ENCODE results near the gene LHPP. TPM values are rescaled to one million over a fixed set of nuclear protein-coding genes. Genes with fewer than 3 reads are reported as not detected.

Gene LHPP
- total and polyA plus RNA-seq, 2 experiments from 2014 or later = 19.0 to 22.9 TPM

DNA sequence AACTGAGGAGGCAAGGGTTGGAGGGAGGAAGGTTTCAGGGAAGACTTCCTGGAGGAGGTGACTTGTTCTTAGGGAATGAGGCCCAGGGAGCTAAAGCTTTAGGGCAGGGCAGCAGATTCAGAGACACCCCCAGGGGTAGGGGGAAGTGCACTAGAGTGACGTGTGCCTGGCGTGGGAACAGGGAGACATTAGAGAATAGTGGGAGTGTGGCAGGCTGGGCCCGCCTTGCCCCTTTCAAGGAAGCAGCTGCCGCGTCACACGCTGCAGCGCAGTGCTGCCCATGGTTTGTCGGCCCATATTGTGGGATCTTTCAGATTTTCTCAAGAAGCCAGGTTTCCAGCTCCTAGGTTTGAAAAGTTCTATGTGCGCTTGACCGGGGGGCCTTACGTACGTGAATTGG lies 139.4 kb downstream of the LHPP start:
- TF ChIP-seq EZH2phosphoT487 (IDR thresholded peaks at IDR 0.05; ENCODE audit: insufficient read depth, low read depth) = no peak
- no peak for TF ChIP-seq EZH2 (IDR thresholded peaks at IDR 0.05; ENCODE audit: insufficient read depth, poor library complexity, severe bottlenecking)
- Histone ChIP-seq H3K9ac (no peak overlapping the region), H4K20me1 (ENCODE audit: insufficient read depth) (no peaks in the 10 kb centered on the region), H3K9me2 (ENCODE audit: insufficient read depth) (no peaks in the 10 kb centered on the region), H3K27ac (no peak overlapping the region), H3K79me2 (ENCODE audit: insufficient read depth) (no peaks in the 10 kb centered on the region), H3K36me3 (ENCODE audit: low read depth) (no peaks in the 10 kb centered on the region), H2AFZ (no peak overlapping the region), H3F3A (ENCODE audit: insufficient read depth) (no peaks in the 10 kb centered on the region), H3K27me3 (replicated peaks; ENCODE audit: insufficient read depth) (no peaks in the 10 kb centered on the region), H3K4me3 (no peak overlapping the region), H3K9me3 (ENCODE audit: low read depth) (no peaks in the 10 kb centered on the region), H3K4me2 (ENCODE audit: unreplicated experiment) (no peak overlapping the region), H3K4me1 (ENCODE audit: insufficient read depth) (no peaks in the 10 kb centered on the region)
- 87 to 88% methylated on average over 12 of the region's 12 CpGs for WGBS, 2 experiments (ENCODE audit: low coverage in 1 of 2, low lambda C conversion rate in 2 of 2, missing lambda C conversion rate in 2 of 2)
- no peak for DNase-seq
- in situ Hi-C loops (cut with MboI) = no loop called here

DNA sequence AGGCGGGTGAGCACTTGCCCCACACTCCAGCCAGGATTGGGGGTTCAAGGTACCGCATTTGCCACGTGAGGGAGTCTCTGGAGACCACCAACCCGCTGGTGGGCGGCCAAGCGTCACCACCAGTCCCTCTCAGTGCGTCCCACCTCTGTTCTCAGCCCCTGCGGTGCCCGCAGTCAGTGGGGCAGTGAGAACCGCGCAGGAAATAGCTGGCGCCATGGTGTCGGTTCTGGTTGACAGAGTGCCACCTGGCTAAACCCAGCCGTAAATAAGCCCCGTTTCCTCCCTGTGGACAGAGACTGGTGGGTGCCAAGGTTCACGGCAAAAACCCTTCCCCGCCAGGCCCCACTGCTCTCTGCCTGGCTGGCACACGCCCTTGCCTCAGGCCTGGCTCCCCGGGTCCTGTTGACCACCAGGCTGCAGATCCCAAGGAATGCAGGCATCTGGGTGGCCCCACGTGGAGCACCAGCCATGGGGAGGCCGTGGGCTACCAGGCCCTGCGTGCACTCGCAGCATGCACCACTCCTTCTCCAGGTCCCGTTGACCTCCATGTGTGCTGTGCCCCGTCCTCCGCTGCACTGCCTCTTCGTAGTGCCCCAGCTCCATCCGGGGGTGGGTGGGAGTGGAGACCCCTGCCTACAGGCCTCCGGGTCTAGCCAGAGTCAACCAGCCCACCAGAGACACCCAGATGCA lies 140.0 kb downstream of the LHPP start:
- DNase-seq = no peak
- in situ Hi-C loops (cut with MboI) = no loop called here
- no peak overlapping the region for H3K9ac ChIP-seq
- H3K79me2 ChIP-seq (ENCODE audit: insufficient read depth) = no peaks in the 10 kb centered on the region
- no peak overlapping the region for H3K4me2 ChIP-seq (ENCODE audit: unreplicated experiment)
- WGBS, 2 experiments (ENCODE audit: low coverage in 1 of 2, low lambda C conversion rate in 2 of 2, missing lambda C conversion rate in 2 of 2) = 84 to 88% methylated on average over 22 to 29 of the region's 29 CpGs
- H3K27ac ChIP-seq = no peak overlapping the region
- no peaks in the 10 kb centered on the region for H3K36me3 ChIP-seq (ENCODE audit: low read depth)
- H3K4me3 ChIP-seq = no peak overlapping the region
- no peaks in the 10 kb centered on the region for H3K4me1 ChIP-seq (ENCODE audit: insufficient read depth)
- no peaks in the 10 kb centered on the region for H3K9me2 ChIP-seq (ENCODE audit: insufficient read depth)
- H3F3A ChIP-seq (ENCODE audit: insufficient read depth) = no peaks in the 10 kb centered on the region
- H2AFZ ChIP-seq = no peak overlapping the region
- H3K27me3 ChIP-seq (replicated peaks; ENCODE audit: insufficient read depth) = no peaks in the 10 kb centered on the region
- H4K20me1 ChIP-seq (ENCODE audit: insufficient read depth) = no peaks in the 10 kb centered on the region
- no peaks in the 10 kb centered on the region for H3K9me3 ChIP-seq (ENCODE audit: low read depth)
- no peak for TF ChIP-seq EZH2 (IDR thresholded peaks at IDR 0.05; ENCODE audit: insufficient read depth, poor library complexity, severe bottlenecking)
- no peak for TF ChIP-seq EZH2phosphoT487 (IDR thresholded peaks at IDR 0.05; ENCODE audit: insufficient read depth, low read depth)

DNA sequence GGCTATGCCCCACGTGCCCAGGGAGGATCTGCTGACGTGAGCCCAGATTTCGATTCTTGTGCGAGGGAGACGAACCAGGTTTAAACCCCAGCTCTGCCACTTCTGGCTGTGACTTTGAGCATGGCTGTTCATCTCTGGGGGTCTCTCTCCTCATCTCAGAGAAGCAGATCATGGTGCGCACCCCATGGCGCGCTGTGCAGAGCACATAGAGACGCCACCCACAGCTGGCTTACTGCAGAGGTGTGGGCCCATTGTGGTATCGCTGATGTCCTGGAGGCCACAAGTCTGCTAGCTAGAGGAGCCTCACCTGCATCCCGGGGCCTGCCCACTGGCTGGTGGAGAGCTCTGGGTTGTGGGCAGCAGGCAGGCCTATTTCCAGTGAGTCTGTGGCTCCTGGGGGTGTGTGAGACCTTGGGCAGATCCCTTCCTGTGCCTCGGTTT lies 140.5 kb downstream of the LHPP start:
- 72 to 82% methylated on average over 12 of the region's 12 CpGs for WGBS, 2 experiments (ENCODE audit: low coverage in 1 of 2, low lambda C conversion rate in 2 of 2, missing lambda C conversion rate in 2 of 2)
- H3K9ac ChIP-seq = no peak overlapping the region

DNA sequence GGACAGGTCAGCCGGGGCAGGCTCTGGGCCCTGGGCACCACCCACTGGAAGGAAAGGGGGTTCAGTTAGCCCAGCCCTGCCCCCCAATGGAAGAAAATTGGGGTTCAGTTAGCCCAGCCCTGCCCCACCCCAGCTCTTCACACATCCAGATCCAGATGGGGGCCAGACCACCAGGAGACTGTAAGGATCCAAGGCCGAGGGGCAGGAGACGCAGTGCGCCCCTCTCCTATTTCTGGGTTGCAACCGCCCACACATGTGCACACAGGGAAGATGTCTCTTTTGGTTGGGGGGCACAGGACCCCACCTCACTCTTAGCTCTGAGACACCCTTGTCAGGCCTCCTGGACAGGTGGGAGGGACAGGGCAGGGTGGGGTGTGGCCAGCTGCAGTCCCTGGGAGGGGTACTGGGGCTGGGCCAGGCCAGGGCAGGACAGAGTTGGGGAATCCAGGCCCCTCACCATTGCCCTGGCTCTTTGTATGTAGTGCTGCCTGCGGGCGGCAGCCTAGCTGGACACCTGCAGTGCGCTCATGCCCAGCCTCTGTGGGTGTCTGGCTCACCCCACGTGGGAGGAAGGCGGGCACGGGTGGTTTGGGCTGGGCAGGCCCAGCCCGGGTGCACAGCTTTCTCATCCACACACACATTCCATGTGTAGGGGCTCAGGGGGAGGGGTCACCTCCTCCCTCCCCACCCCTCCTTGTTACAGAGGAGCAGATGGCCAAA lies 141.2 kb downstream of the LHPP start:
- no peak overlapping the region for H2AFZ ChIP-seq
- H3K79me2 ChIP-seq (ENCODE audit: insufficient read depth) = no peaks in the 10 kb centered on the region
- TF ChIP-seq EZH2phosphoT487 (IDR thresholded peaks at IDR 0.05; ENCODE audit: insufficient read depth, low read depth) (no peak), EZH2 (IDR thresholded peaks at IDR 0.05; ENCODE audit: insufficient read depth, poor library complexity, severe bottlenecking) (no peak)
- H3K4me2 ChIP-seq (ENCODE audit: unreplicated experiment) = no peak overlapping the region
- no peak overlapping the region for H3K9ac ChIP-seq
- H4K20me1 ChIP-seq (ENCODE audit: insufficient read depth) = no peaks in the 10 kb centered on the region
- in situ Hi-C loops (cut with MboI) = no loop called here
- H3K36me3 ChIP-seq (ENCODE audit: low read depth) = no peaks in the 10 kb centered on the region
- no peak overlapping the region for H3K27ac ChIP-seq
- no peaks in the 10 kb centered on the region for H3K4me1 ChIP-seq (ENCODE audit: insufficient read depth)
- H3K9me3 ChIP-seq (ENCODE audit: low read depth) = no peaks in the 10 kb centered on the region
- no peaks in the 10 kb centered on the region for H3K27me3 ChIP-seq (replicated peaks; ENCODE audit: insufficient read depth)
- no peak overlapping the region for H3K4me3 ChIP-seq
- H3K9me2 ChIP-seq (ENCODE audit: insufficient read depth) = no peaks in the 10 kb centered on the region
- DNase-seq = no peak
- 76 to 77% methylated on average over 12 of the region's 12 CpGs for WGBS, 2 experiments (ENCODE audit: low coverage in 1 of 2, low lambda C conversion rate in 2 of 2, missing lambda C conversion rate in 2 of 2)
- no peaks in the 10 kb centered on the region for H3F3A ChIP-seq (ENCODE audit: insufficient read depth)

More for the DNA sequence above, 140.5 kb downstream of the LHPP start:
- in situ Hi-C loops (cut with MboI) = no loop called here
- no peaks in the 10 kb centered on the region for H3K27me3 ChIP-seq (replicated peaks; ENCODE audit: insufficient read depth)
- H3K36me3 ChIP-seq (ENCODE audit: low read depth) = no peaks in the 10 kb centered on the region
- H3K79me2 ChIP-seq (ENCODE audit: insufficient read depth) = no peaks in the 10 kb centered on the region
- no peaks in the 10 kb centered on the region for H3K9me3 ChIP-seq (ENCODE audit: low read depth)
- H2AFZ ChIP-seq = no peak overlapping the region
- H3F3A ChIP-seq (ENCODE audit: insufficient read depth) = no peaks in the 10 kb centered on the region
- H3K4me1 ChIP-seq (ENCODE audit: insufficient read depth) = no peaks in the 10 kb centered on the region
- H3K27ac ChIP-seq = no peak overlapping the region
- H3K4me2 ChIP-seq (ENCODE audit: unreplicated experiment) = no peak overlapping the region
- no peak overlapping the region for H3K4me3 ChIP-seq
- H4K20me1 ChIP-seq (ENCODE audit: insufficient read depth) = no peaks in the 10 kb centered on the region
- DNase-seq = no peak
- H3K9me2 ChIP-seq (ENCODE audit: insufficient read depth) = no peaks in the 10 kb centered on the region
- TF ChIP-seq EZH2 (IDR thresholded peaks at IDR 0.05; ENCODE audit: insufficient read depth, poor library complexity, severe bottlenecking) = no peak
- no peak for TF ChIP-seq EZH2phosphoT487 (IDR thresholded peaks at IDR 0.05; ENCODE audit: insufficient read depth, low read depth)

All from GM23248 (cell line).